Keratinocyte (primary cell): ENCODE results near the gene TCERG1L. TPM values are rescaled to one million over a fixed set of nuclear protein-coding genes. Genes with fewer than 3 reads are reported as not detected.

Source experiments
- DNase-seq: peaks from one replicate; pipeline ENCODE4 v3.0.0-alpha.2; 2011; ENCODE audit warnings: low read depth, missing footprints, low spot score
- FAIRE-seq: peaks from 2 replicates; lab custom pipeline; 2011; peaks lifted over from hg19 to GRCh38; lab: Jason Lieb, UNC
- H2AFZ ChIP-seq: 2 replicates; pipeline ENCODE4 v1.6.0; 2012; ENCODE audit warnings: low read length, control low read depth, inconsistent platforms; ENCODE audit not compliant: control insufficient read depth
- H3K27ac ChIP-seq: 2 replicates; pipeline ENCODE4 v1.5.1; 2011; ENCODE audit warnings: low read length; ENCODE audit not compliant: control insufficient read depth, insufficient read depth
- H3K27me3 ChIP-seq: 3 replicates; pipeline ENCODE4 v1.6.0; 2011; ENCODE audit warnings: low read length; ENCODE audit not compliant: control insufficient read depth, insufficient read depth; ENCODE audit errors: extremely low read depth
- H3K36me3 ChIP-seq, 2 experiments: 2 replicates in 1 of 2; 3 replicates in 1 of 2; pipeline ENCODE4 v1.5.1; 2011; ENCODE audit warnings: low read length in 2 of 2, mild to moderate bottlenecking in 1 of 2; ENCODE audit not compliant: control insufficient read depth in 2 of 2, insufficient read depth in 2 of 2; ENCODE audit errors: extremely low read depth in 1 of 2
- H3K4me1 ChIP-seq: 3 replicates; pipeline ENCODE4 v1.5.1; 2011; ENCODE audit warnings: low read length; ENCODE audit not compliant: control insufficient read depth, insufficient read depth; ENCODE audit errors: extremely low read depth
- H3K4me2 ChIP-seq: 3 replicates; pipeline ENCODE4 v1.6.0; 2011; ENCODE audit warnings: low read depth, low read length; ENCODE audit not compliant: control insufficient read depth, insufficient read depth; ENCODE audit errors: extremely low read depth
- H3K4me3 ChIP-seq, 3 experiments: fragments of 200-600 bp in 1 of 3; sonication (generic) in 1 of 3; 2 replicates in 2 of 3; 3 replicates in 1 of 3; pipeline ENCODE4 v1.5.1; 2011 to 2016; ENCODE audit warnings: low read length in 3 of 3, mild to moderate bottlenecking in 3 of 3, control low read depth in 2 of 3, inconsistent platforms in 1 of 3, low read depth in 1 of 3, mixed read lengths in 1 of 3, mixed run types in 1 of 3, moderate library complexity in 1 of 3; ENCODE audit not compliant: control insufficient read depth in 2 of 3, insufficient read depth in 2 of 3; ENCODE audit errors: extremely low read depth in 1 of 3
- H3K79me2 ChIP-seq: 2 replicates; pipeline ENCODE4 v1.6.0; 2012; ENCODE audit warnings: low read length; ENCODE audit not compliant: control insufficient read depth, insufficient read depth
- H3K9ac ChIP-seq: 3 replicates; pipeline ENCODE4 v1.6.0; 2011; ENCODE audit warnings: low read length; ENCODE audit not compliant: control insufficient read depth, insufficient read depth; ENCODE audit errors: extremely low read depth
- H3K9me1 ChIP-seq: 3 replicates; pipeline ENCODE4 v1.6.0; 2011; ENCODE audit warnings: low read length; ENCODE audit not compliant: control insufficient read depth, insufficient read depth; ENCODE audit errors: extremely low read depth
- H3K9me3 ChIP-seq: 2 replicates; pipeline ENCODE4 v1.5.1; 2012; ENCODE audit warnings: low read depth, low read length; ENCODE audit not compliant: control insufficient read depth
- H4K20me1 ChIP-seq: 3 replicates; pipeline ENCODE4 v1.6.0; 2011; ENCODE audit warnings: low read length; ENCODE audit not compliant: control insufficient read depth, insufficient read depth; ENCODE audit errors: extremely low read depth
- EZH2 ChIP-seq: IDR thresholded peaks from one replicate; pipeline ENCODE4 v1.6.1; 2012; ENCODE audit warnings: inconsistent platforms, mild to moderate bottlenecking, low read length, moderate library complexity
- dilution Hi-C: fragments of 300-500 bp; cut with MboI; formaldehyde crosslinking; loops from one replicate; pipeline ENCODE4 v1.7.0; 2020; ENCODE audit warnings: low sequenced_read_pairs; ENCODE audit not compliant: extremely low pct_ligation_motif_present
- polyA plus RNA-seq, 5 experiments: library from polyadenylated mRNA; depleted of rRNA in 3 of 5; stranded (reverse) in 3 of 5; stranded (forward) in 1 of 5; unstranded in 1 of 5; fragments of >200 nt; gene quantifications; 1 replicate in 1 of 5; 2 replicates in 3 of 5; 3 replicates in 1 of 5; pipeline versions ENCODE4 v1.2.1 to v1.2.3, GENCODE V29; 2011 to 2012; ENCODE audit warnings: missing spikeins in 2 of 5, low read depth in 1 of 5, low replicate concordance in 1 of 5
- TF ChIP-seq, protein P1 (sequence below), 3 experiments: IDR thresholded peaks in 1 of 3; conservative IDR thresholded peaks in 1 of 3; optimal IDR thresholded peaks in 1 of 3; 2 replicates in 2 of 3; 3 replicates in 1 of 3; pipeline versions ENCODE3 to v1.5.1; 2011; ENCODE audit warnings: low read length in 3 of 3, mild to moderate bottlenecking in 3 of 3, moderate library complexity in 2 of 3, control low read depth in 1 of 3, inconsistent platforms in 1 of 3; ENCODE audit not compliant: insufficient read depth in 2 of 3; ENCODE audit errors: extremely low read depth in 1 of 3

The TCERG1L gene
- polyA plus RNA-seq, 1 donor (not counting 4 experiments of a cell fraction or from before 2014, with no cell fraction given), result not detected

DNA sequence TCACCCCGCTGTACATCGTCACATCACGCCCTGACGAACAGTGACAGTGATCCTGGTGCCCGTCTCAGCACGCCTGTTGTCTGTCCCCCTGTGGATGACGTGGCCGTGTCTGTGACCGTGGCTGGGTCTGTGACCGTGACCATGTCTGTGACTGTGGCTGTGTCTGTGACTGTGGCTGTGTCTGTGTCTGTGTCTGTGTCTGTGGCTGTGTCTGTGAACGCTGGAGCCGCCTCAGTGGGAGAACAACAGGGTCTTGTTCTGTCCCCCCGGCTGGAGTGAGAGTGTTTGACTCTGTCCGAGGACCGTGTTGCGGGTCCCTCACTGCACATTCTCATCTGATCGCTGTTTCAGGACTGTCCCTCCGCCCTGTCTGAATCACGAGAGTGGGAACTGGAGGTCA lies 202.2 kb downstream of the TCERG1L start:
- H3K9me1 ChIP-seq, result no peaks in the 10 kb centered on the region
- dilution Hi-C loops, result no loop called here
- no peaks in the 10 kb centered on the region for H3K36me3 ChIP-seq
- H3K4me1 ChIP-seq, result no peaks in the 10 kb centered on the region
- H3K27me3 ChIP-seq, result no peaks in the 10 kb centered on the region
- FAIRE-seq (no peak), DNase-seq (no peak)
- H3K27ac ChIP-seq, result no peak overlapping the region
- H2AFZ ChIP-seq, result no peak overlapping the region
- H3K4me3 ChIP-seq, result no peak overlapping the region
- no peaks in the 10 kb centered on the region for H3K79me2 ChIP-seq
- no peak overlapping the region for H3K9ac ChIP-seq
- peaks cover 18% of the 10 kb centered on the region for H3K9me3 ChIP-seq
- H3K4me2 ChIP-seq, result no peak overlapping the region
- no peak for TF ChIP-seq EZH2
- TF ChIP-seq, protein P1, sequence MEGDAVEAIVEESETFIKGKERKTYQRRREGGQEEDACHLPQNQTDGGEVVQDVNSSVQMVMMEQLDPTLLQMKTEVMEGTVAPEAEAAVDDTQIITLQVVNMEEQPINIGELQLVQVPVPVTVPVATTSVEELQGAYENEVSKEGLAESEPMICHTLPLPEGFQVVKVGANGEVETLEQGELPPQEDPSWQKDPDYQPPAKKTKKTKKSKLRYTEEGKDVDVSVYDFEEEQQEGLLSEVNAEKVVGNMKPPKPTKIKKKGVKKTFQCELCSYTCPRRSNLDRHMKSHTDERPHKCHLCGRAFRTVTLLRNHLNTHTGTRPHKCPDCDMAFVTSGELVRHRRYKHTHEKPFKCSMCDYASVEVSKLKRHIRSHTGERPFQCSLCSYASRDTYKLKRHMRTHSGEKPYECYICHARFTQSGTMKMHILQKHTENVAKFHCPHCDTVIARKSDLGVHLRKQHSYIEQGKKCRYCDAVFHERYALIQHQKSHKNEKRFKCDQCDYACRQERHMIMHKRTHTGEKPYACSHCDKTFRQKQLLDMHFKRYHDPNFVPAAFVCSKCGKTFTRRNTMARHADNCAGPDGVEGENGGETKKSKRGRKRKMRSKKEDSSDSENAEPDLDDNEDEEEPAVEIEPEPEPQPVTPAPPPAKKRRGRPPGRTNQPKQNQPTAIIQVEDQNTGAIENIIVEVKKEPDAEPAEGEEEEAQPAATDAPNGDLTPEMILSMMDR (optimal IDR thresholded peaks at IDR 0.05 in 1 of 3, IDR thresholded peaks at IDR 0.05 in 1 of 3, conservative IDR thresholded peaks at IDR 0.05 in 1 of 3; ENCODE audit: extremely low read depth in 1 of 3, insufficient read depth in 2 of 3, low read length in 3 of 3), result no peak
- no peaks in the 10 kb centered on the region for H4K20me1 ChIP-seq

DNA sequence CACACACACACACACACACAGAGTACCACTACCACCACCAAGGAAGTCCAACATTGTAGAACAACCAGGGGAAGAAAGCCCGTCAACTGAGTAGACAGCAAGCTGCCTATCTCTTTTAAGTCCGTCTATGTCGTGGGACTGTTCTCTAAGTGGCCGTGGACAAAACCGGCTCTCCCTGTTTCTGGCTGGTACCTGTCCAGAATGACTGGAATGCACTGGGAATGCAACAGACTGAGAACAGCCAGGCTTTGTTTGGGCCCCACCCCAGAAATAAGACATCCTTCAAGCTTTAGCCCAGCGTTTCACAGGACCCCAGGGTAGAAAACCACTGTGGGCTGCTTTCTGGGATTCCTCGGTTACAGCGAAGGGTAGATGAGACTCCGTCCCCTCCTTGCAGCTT lies 203.6 kb downstream of the TCERG1L start:
- TF ChIP-seq, protein P1 (optimal IDR thresholded peaks at IDR 0.05 in 1 of 3, IDR thresholded peaks at IDR 0.05 in 1 of 3, conservative IDR thresholded peaks at IDR 0.05 in 1 of 3; ENCODE audit: extremely low read depth in 1 of 3, insufficient read depth in 2 of 3, low read length in 3 of 3), result no peak
- no peak for TF ChIP-seq EZH2
- no peak overlapping the region for H3K4me3 ChIP-seq
- H3K36me3 ChIP-seq, result no peaks in the 10 kb centered on the region
- H3K4me2 ChIP-seq, result no peak overlapping the region
- DNase-seq (no peak), FAIRE-seq (no peak)
- no peaks in the 10 kb centered on the region for H4K20me1 ChIP-seq
- H3K9ac ChIP-seq, result no peak overlapping the region
- no peaks in the 10 kb centered on the region for H3K4me1 ChIP-seq
- dilution Hi-C loops, result no loop called here
- H2AFZ ChIP-seq, result no peak overlapping the region
- H3K79me2 ChIP-seq, result no peaks in the 10 kb centered on the region
- H3K9me3 ChIP-seq, result peaks cover 14% of the 10 kb centered on the region
- H3K27me3 ChIP-seq, result no peaks in the 10 kb centered on the region
- H3K27ac ChIP-seq, result no peak overlapping the region
- no peaks in the 10 kb centered on the region for H3K9me1 ChIP-seq
